Common myeloid progenitor, CD34-positive (primary cell): ENCODE measurements around the gene CACNA1H.
"Not testable (repeated sequence)": the region's sequence is repeated elsewhere in the genome, so short reads cannot be mapped to it uniquely, and the experiment has no call there.

Source experiments
- CTCF ChIA-PET: fragments of 350-600 bp; sonication (Branson Sonifier 250); formaldehyde crosslinking; loops from one replicate; lab custom pipeline; 2021; ENCODE audit warnings: antibody characterized with exemption; lab: Charles Lee
- POLR2A ChIA-PET: fragments of 350-600 bp; sonication (Branson Sonifier 250); formaldehyde crosslinking; loops from one replicate; lab custom pipeline; 2021; ENCODE audit warnings: antibody characterized with exemption; lab: Charles Lee
- DNase-seq, 3 donors: peaks; one replicate each; pipeline versions ENCODE4 v3.0.0 to v3.0.0-alpha.2; 2013
- H3K27ac ChIP-seq, 2 experiments: 1 replicate in 1 of 2; 2 replicates in 1 of 2; pipeline ENCODE4 v1.7.0; 2013; ENCODE audit warnings: inconsistent platforms in 2 of 2, low read length in 2 of 2, mild to moderate bottlenecking in 2 of 2, low read depth in 1 of 2, moderate library complexity in 1 of 2; ENCODE audit not compliant: severe bottlenecking in 2 of 2, insufficient read depth in 1 of 2, poor library complexity in 1 of 2
- H3K27me3 ChIP-seq, 5 experiments: replicated peaks in 2 of 5; 1 replicate in 3 of 5; 2 replicates in 2 of 5; pipeline versions ENCODE4 v1.6.1 to v1.7.0; 2013; ENCODE audit warnings: low read length in 4 of 5, mild to moderate bottlenecking in 2 of 5, moderate library complexity in 2 of 5, inconsistent platforms in 1 of 5; ENCODE audit not compliant: insufficient read depth in 5 of 5, control insufficient read depth in 4 of 5
- H3K36me3 ChIP-seq, 4 experiments: 1 replicate in 2 of 4; 2 replicates in 2 of 4; pipeline versions ENCODE4 v1.6.1 to v1.7.0; 2013; ENCODE audit warnings: low read length in 3 of 4, control low read depth in 1 of 4, mild to moderate bottlenecking in 1 of 4; ENCODE audit not compliant: control insufficient read depth in 4 of 4, insufficient read depth in 4 of 4
- H3K4me1 ChIP-seq, 4 experiments: 1 replicate in 3 of 4; 2 replicates in 1 of 4; pipeline versions ENCODE4 v1.6.1 to v1.7.1; 2013; ENCODE audit warnings: low read length in 3 of 4, mild to moderate bottlenecking in 3 of 4, control low read depth in 1 of 4, inconsistent platforms in 1 of 4, moderate library complexity in 1 of 4; ENCODE audit not compliant: control insufficient read depth in 4 of 4, insufficient read depth in 4 of 4; ENCODE audit errors: control extremely low read depth in 1 of 4
- H3K4me3 ChIP-seq, 7 experiments: 1 replicate in 4 of 7; 2 replicates in 3 of 7; pipeline versions ENCODE4 v1.5.1 to v1.7.0; 2013; ENCODE audit warnings: mild to moderate bottlenecking in 7 of 7, low read length in 6 of 7, moderate library complexity in 6 of 7, inconsistent platforms in 2 of 7, low read depth in 2 of 7, control low read depth in 1 of 7; ENCODE audit not compliant: insufficient read depth in 4 of 7, control insufficient read depth in 1 of 7; ENCODE audit errors: extremely low read depth in 1 of 7
- H3K9me3 ChIP-seq, 5 experiments: 1 replicate in 4 of 5; 2 replicates in 1 of 5; pipeline versions ENCODE4 v1.6.1 to v1.7.1; 2013; ENCODE audit warnings: low read length in 4 of 5, mild to moderate bottlenecking in 2 of 5, inconsistent platforms in 1 of 5, low read depth in 1 of 5, moderate library complexity in 1 of 5; ENCODE audit not compliant: control insufficient read depth in 4 of 5, insufficient read depth in 2 of 5; ENCODE audit errors: control extremely low read depth in 1 of 5
- WGBS: methylation state at CpG from one replicate; pipeline ENCODE4 v1.1.5; 2013; ENCODE audit not compliant: insufficient coverage; 5-methylcytosine and 5-hydroxymethylcytosine counted together

CACNA1H gene

GRCh38 chr16:1265090-1265630 lies 112.3 kb downstream of the CACNA1H start:
- ChIA-PET CTCF (no interaction called here), POLR2A (no interaction called here)
- Histone ChIP-seq H3K27ac (no peak overlapping the region), H3K9me3 (no peaks in the 10 kb centered on the region), H3K36me3 (no peaks in the 10 kb centered on the region), H3K27me3 (peaks cover 0 to 31% (median 10%) of the 10 kb centered on the region in 5 experiments), H3K4me1 (no peaks in the 10 kb centered on the region), H3K4me3 (no peak overlapping the region)
- DNase-seq = no peak
- WGBS = 92% methylated on average over 5 of the region's 13 CpGs

- Histone ChIP-seq H3K27ac (no peak overlapping the region), H3K27me3 (peaks cover 0 to 24% (median 6%) of the 10 kb centered on the region in 5 experiments), H3K4me1 (no peaks in the 10 kb centered on the region), H3K9me3 (no peaks in the 10 kb centered on the region), H3K36me3 (no peaks in the 10 kb centered on the region), H3K4me3 (no peak overlapping the region)
- no peak for DNase-seq
- CTCF ChIA-PET = no interaction called here
- POLR2A ChIA-PET = no interaction called here
- WGBS = 92% methylated on average over 17 of the region's 19 CpGs
Measured at GRCh38 chr16:1265826-1266225, 112.9 kb downstream of the CACNA1H start.

GRCh38 chr16:1269418-1269817 lies 116.5 kb downstream of the CACNA1H start:
- H3K4me3 ChIP-seq, H3K36me3 ChIP-seq, H3K9me3 ChIP-seq, POLR2A ChIA-PET, CTCF ChIA-PET, DNase-seq, H3K27ac ChIP-seq: not testable (repeated sequence)
- 98% methylated on average over 6 of the region's 7 CpGs for WGBS
- Histone ChIP-seq H3K27me3 (peaks cover 0 to 15% (median 3%) of the 10 kb centered on the region in 5 experiments), H3K4me1 (peaks cover 0 to 11% (median 5%) of the 10 kb centered on the region in 4 experiments)

DNA sequence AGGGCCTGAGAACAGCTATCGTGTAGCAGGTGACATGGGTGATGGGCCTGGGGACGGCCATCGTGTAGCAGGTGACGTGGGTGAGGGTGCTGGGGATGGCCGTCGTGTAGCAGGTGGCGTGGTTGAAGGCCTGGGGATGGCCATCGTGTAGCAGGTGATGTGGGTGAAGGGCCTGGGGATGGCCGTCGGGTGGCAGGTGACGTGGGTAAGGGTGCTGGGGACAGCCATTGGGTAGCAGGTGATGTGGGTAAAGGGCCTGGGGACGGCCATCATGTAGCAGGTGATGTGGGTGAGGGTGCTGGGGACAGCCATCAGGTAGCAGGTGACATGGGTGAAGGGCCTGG lies 118.4 kb downstream of the CACNA1H start:
- Histone ChIP-seq H3K27me3 (peaks cover 0 to 26% (median 3%) of the 10 kb centered on the region in 5 experiments), H3K9me3 (no peaks in the 10 kb centered on the region), H3K27ac (no peak overlapping the region), H3K4me1 (peaks cover 0 to 11% (median 5%) of the 10 kb centered on the region in 4 experiments), H3K36me3 (no peaks in the 10 kb centered on the region), H3K4me3 (no peak overlapping the region)
- 93% methylated on average over 8 of the region's 12 CpGs for WGBS
- DNase-seq = no peak
- CTCF ChIA-PET = interaction anchor here (1.0 kb wide), 1 partner anchor 13 kb away, joined by 4 read pairs; no protein-coding TSS in a partner anchor
- POLR2A ChIA-PET = no interaction called here
